ENCODE results near the gene CDK19. TPM values are rescaled to one million over a fixed set of nuclear protein-coding genes. Genes with fewer than 3 reads are reported as not detected.
"Not testable (repeated sequence)": the region's sequence is repeated elsewhere in the genome, so short reads cannot be mapped to it uniquely, and the experiment has no call there.

Gene CDK19
- total RNA-seq, 4 donors from 2014 or later: 17.0 to 19.1 (median 18.7) TPM

- intact Hi-C loops (cut with DNase I; ENCODE audit: low total_unique reads): no loop called here
- no peak overlapping the region for H3K4me3 ChIP-seq (ENCODE audit: low read depth, poor library complexity, severe bottlenecking)
- TF ChIP-seq POLR2A (IDR thresholded peaks at IDR 0.05): no peak
- no peak for TF ChIP-seq CTCF (IDR thresholded peaks at IDR 0.05)
- DNase-seq (ENCODE audit: low spot score in 2 of 2): no peak
- WGBS, 2 donors: 97% methylated on average over 1 of the region's 1 CpG
Measured at GRCh38 chr6:110614106-110614505, 201.2 kb downstream of the CDK19 start.

- TF ChIP-seq POLR2A (IDR thresholded peaks at IDR 0.05): no peak
- TF ChIP-seq CTCF (IDR thresholded peaks at IDR 0.05): no peak
- no peak overlapping the region for H3K4me3 ChIP-seq (ENCODE audit: low read depth, poor library complexity, severe bottlenecking)
- WGBS, 2 donors: 91 to 95% methylated on average over 6 of the region's 6 CpGs
- intact Hi-C loops (cut with DNase I; ENCODE audit: low total_unique reads): no loop called here
- DNase-seq (ENCODE audit: low spot score in 2 of 2): no peak
Measured at GRCh38 chr6:110613356-110613755, 201.9 kb downstream of the CDK19 start.

- TF ChIP-seq CTCF (IDR thresholded peaks at IDR 0.05) (no peak), POLR2A (IDR thresholded peaks at IDR 0.05) (no peak)
- intact Hi-C loops (cut with DNase I; ENCODE audit: low total_unique reads): no loop called here
- DNase-seq (ENCODE audit: low spot score in 2 of 2): no peak
- WGBS, 2 donors: 97 to 98% methylated on average over 1 of the region's 1 CpG
- H3K4me3 ChIP-seq (ENCODE audit: low read depth, poor library complexity, severe bottlenecking): no peak overlapping the region
Measured at GRCh38 chr6:110612298-110612697, 203.0 kb downstream of the CDK19 start.

GRCh38 chr6:110609101-110609500 lies 206.2 kb downstream of the CDK19 start:
- intact Hi-C loops (cut with DNase I; ENCODE audit: low total_unique reads): no loop called here
- DNase-seq (ENCODE audit: low spot score in 2 of 2): no peak
- H3K4me3 ChIP-seq (ENCODE audit: low read depth, poor library complexity, severe bottlenecking): no peak overlapping the region
- WGBS, 2 donors: 63 to 68% methylated on average over 2 of the region's 2 CpGs
- TF ChIP-seq POLR2A (IDR thresholded peaks at IDR 0.05): no peak
- no peak for TF ChIP-seq CTCF (IDR thresholded peaks at IDR 0.05)

- intact Hi-C loops (cut with DNase I; ENCODE audit: low total_unique reads): no loop called here
- H3K4me3 ChIP-seq (ENCODE audit: low read depth, poor library complexity, severe bottlenecking): no peak overlapping the region
- 70 to 90% methylated on average over 2 of the region's 2 CpGs for WGBS, 2 donors
- no peak for DNase-seq (ENCODE audit: low spot score in 2 of 2)
- TF ChIP-seq CTCF (IDR thresholded peaks at IDR 0.05) (no peak), POLR2A (IDR thresholded peaks at IDR 0.05) (no peak)
Measured at GRCh38 chr6:110608151-110608550, 207.1 kb downstream of the CDK19 start.

DNA sequence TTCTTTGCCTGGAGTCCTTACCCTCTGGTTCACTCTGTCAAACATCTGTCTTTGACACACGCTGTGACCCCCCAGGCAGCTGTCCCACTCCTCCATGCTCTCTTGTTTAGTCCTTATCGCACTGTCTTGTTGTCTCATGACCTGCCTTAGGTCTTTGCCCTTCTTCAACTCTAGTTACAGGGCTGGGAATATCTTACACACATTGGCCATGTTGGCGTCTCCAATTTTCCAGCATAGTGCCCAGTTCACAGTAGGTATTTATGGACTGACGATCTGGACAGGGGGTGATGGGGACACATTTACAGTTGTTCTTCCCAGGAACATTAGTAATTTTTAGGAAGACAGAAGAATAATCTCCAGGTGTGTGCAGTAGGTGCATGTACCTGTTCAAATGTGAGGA lies 209.1 kb downstream of the CDK19 start:
- WGBS, 2 donors: 93 to 95% methylated on average over 4 of the region's 4 CpGs
- no peak for TF ChIP-seq POLR2A (IDR thresholded peaks at IDR 0.05)
- TF ChIP-seq CTCF (IDR thresholded peaks at IDR 0.05): no peak
- intact Hi-C loops (cut with DNase I; ENCODE audit: low total_unique reads): no loop called here

GRCh38 chr6:110600640-110601039 lies 214.6 kb downstream of the CDK19 start:
- intact Hi-C loops (cut with DNase I; ENCODE audit: low total_unique reads); H3K4me3 ChIP-seq (ENCODE audit: low read depth, poor library complexity, severe bottlenecking): not testable (repeated sequence)
- 89 to 100% methylated on average over 3 of the region's 3 CpGs for WGBS, 2 donors

More for the DNA sequence above, 209.1 kb downstream of the CDK19 start:
- no peak for DNase-seq (ENCODE audit: low spot score in 2 of 2)
- no peak overlapping the region for H3K4me3 ChIP-seq (ENCODE audit: low read depth, poor library complexity, severe bottlenecking)

More at GRCh38 chr6:110600640-110601039, 214.6 kb downstream of the CDK19 start:
- DNase-seq (ENCODE audit: low spot score in 2 of 2): not testable (repeated sequence)
